ENCODE results near the gene TRAF7. TPM values are rescaled to one million over a fixed set of nuclear protein-coding genes. Genes with fewer than 3 reads are reported as not detected.

Gene TRAF7
- polyA plus RNA-seq, 10 donors = 37.8 to 52.6 (median 44.7) TPM

DNA sequence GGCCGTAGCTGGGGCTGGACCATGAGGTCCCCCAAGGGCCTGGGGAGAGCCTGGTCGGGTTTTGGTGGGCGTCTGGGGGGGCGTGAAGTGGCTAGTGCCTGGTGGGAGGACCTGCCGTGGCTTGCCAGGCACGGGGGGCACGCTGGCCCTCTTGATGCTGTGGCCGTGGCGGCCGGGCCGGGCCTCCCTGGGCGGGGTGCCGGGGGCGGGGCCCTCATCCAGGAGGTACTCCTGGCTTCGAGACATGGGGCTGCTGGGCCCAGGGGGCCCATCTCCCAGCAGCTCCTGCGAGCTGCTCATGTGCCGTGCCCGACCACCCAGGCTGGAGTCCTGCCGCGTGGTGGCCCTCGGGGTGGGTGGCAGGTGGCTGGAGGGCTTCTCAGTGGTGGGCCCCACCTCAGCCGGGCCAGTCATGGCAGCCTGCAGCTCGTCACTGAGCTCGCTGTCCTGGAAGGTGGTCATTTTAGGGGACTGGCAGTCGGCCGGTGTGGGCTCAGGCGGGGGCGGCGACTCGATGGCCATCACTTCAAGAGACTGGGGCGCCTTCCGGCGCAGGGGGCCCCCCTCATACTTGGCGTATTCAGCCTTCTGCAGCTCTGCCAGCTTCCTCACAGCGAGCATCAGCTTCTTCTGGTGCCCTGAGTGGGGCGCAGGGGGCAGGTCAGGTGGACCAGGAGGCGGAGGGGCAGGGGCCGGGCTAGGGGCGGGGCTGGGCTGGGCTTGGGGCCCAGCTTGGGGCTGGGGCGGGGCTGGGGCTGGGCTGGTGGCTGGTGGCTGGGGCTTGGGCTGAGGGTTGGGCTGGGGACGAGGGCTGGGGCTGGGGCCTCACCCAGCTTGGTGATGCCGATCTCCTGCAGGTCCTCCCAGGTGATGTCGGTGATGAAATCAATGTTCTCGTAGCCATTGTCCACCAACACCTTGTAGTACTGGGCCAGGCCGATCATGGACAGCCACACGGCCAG lies 25.7 kb downstream of the TRAF7 start:
- no peak for DNase-seq

DNA sequence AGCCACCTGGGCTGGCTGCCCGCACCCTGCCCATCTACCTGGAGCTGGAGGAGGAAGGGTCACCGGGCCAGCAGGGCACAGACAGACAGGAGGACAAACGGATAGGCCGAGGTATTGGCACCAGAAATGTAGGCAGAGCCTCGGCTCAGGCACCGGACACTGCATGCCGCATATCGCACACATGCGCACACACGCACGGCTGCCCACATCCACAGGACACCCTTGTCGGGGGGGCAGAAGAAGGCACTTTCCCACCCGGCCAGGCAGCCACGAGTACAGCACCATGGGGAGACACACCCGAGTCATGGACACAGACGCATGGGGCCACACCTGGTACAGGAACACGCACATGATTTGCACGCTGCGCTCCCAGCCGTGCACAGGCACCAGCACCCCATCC lies 26.4 kb downstream of the TRAF7 start:
- no peak for DNase-seq

DNA sequence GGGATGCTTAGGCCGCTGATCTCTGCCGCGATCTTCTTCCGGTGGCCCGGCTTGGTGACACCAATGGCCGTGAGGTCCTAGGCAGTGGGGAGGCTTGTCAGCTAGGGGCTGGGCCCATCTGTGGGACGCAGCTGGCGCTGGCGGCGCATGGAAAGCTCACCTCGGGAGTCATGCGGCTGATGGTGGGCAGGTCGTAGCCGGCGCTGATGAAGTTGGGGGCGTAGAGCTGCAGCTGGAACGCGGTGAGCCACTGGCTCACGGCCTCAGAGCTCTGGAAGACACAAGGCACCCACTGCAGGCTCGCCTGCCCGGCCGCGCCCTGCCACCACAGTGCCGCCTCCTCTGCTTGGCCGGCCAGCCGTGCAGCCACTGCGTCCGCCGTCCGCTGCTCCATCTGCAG lies 28.1 kb downstream of the TRAF7 start:
- DNase-seq = no peak

DNA sequence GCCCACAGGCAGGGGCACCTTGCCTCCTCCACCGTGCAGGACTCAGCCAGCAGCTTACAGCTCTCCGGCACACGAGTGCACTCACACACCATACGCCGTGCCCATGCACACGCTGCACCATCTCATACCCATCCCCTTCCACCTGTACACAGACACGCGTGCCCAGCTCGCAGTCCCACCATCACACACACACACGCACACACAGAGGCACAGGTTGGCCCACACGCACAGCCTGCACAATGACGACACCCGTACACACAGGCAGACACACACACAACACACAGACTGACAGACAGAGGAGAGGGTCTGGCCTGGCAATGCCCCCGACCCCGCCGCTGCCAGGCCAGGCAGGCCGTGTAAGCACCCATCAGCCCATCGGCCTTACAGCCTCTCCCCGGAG lies 28.8 kb downstream of the TRAF7 start:
- DNase-seq = no peak

DNA sequence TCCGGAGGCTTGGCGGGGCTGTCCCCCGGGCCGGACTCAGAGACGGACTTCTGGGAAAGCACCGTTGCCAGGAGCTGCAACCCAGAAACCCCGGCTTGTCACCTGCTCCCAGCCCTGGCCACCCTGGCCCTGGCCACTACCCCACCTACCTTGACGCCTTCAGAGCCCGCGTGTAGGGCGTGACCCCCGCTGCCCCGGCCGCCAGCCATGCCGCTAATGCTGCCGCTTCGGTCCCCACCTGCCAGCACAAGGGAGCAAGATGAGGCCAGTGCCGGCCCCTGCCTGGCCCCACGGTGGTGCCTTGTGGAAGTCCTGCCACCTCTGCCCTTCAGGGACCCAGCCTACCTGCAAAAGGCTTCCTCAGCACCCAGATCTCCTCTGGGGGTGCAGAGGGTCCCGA lies 29.4 kb downstream of the TRAF7 start:
- DNase-seq = no peak

DNA sequence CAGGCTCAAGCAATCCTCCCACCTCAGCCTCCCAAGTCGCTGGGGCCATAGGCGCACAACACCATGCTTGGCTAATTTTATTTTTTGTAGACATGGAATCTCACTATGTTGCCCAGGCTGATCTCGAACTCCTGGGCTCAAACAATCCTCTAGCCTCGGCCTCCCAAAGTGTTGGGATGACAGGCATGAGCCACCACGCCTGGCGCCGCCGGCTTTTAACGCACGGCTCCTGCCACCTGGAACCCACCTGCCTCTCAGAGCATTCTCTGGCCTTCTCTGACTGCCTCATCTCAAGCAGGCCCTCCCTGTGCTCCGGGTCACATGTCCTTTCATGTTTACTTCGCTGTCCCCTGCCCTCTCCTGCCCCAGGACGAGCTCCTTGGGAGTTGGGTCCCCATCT lies 30.5 kb downstream of the TRAF7 start:
- no peak for DNase-seq

DNA sequence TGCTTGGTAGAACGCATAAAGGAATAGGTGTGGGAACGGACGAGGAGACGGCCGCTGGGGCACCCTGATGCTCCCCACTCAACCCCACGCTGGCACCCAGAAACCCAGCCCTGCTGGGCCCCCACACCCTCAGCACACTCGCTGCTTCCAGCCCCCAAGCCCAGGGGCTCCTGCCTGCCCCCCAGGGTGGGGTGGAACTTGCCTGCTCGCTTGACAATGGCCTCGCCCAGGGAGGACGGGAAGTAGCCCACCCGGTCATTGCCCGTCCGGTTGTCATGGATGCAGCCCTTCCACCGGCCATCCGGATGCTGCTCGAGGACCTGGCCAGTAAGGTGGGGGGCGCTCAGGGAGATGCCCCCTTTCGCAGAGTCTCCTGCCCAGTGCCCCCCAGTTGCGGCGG lies 30.9 kb downstream of the TRAF7 start:
- DNase-seq = no peak

DNA sequence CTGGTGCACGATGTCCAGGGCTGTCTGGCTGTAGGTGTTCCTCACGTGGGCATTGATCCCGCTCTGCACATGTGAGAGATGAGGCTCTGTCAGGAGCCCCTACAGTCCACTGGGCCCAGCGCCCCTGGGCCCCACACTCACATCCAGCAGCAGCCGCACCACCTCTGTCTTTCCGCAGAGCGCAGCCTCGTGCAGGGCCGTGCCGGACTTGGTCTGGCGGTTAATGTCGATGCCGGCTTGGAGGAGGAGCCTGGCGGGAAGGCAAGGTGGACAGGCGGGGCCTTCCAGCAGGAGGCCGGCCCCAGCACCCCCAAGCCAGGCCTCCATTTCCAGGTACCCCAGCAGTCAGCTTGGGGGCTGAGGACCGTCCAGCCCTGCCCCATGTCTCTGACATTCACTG lies 31.6 kb downstream of the TRAF7 start:
- DNase-seq = no peak

DNA sequence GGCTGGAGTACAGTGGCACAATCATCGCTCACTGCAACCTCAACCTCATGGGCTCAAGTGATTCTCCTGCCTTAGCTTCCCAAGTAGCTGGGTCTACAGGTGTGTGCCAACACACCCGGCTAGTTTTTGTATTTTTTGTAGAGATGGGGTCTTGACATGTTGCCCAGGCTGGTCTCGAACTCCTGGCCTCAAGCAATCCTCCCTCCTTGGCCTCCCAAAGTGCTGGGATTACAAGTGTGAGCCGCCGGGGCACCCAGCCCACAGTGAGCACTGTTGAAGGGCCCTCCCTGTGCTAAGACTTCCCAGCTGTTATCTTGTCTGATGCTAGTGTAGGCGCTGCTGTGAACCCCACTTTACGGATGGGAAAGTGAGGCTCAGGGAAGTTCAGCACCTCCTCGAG lies 32.8 kb downstream of the TRAF7 start:
- DNase-seq = no peak

DNA sequence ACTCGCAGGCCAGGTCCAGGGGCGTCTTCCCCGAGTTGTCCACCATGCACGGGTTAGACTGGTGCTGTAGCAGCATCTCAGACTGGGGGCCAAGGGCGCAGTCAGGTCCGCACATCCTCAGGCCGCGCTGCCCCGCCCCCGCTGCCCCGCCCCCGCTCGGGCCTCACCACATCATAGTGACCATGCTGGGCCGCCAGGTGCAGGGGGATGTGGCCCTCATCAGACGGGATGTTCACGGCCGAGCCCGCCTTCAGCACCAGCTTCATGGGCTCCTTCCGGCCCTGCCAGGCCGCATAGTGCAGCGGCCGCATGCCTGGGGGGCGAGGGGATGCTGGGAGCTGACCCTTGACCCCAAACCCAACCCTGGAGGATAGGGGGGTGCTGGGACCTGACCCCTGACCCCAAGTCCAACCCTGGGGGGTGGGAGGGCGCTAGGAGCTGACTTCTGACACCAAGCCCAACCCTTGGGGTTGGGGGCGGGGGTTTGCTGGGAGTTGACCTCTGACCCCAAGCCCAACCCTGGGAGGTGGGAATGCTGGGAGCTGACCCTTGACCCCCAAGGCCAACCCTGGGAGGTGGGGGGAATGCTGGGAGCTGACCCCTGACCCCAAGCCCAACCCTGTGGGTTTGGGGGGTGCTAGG lies 33.8 kb downstream of the TRAF7 start:
- no peak for DNase-seq

DNA sequence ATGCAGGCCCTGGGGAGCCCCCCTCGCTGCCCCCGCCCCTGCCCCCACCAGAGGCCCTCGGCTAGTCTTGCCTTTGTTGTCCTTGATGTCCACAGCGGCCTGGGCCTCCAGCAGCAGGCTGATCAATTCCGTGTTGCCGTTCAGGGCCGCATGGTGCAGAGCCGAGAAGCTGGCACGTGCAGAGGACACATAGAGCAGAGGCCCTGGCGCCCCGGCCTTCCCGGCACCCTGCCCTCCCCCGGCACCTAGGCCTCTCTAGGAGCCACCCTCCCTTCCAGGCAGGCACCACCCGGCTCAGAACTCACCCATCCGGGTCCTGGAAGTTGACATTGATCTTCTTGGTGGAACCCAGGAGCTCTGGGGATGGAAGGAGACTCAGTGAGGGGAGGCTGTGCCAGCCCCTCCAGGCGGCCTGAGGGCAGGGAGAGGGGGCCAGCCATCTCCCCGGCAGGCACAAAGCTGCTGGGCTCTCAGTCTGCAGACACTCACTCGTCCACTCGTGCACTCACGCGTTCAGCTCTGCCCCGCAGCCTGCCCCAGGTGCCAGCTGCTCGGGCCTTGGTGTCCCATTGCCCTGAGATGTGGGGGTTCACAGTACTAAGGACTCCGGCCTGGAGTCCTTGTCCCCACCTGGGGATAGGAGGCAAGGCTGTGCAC lies 34.5 kb downstream of the TRAF7 start:
- DNase-seq = no peak

DNA sequence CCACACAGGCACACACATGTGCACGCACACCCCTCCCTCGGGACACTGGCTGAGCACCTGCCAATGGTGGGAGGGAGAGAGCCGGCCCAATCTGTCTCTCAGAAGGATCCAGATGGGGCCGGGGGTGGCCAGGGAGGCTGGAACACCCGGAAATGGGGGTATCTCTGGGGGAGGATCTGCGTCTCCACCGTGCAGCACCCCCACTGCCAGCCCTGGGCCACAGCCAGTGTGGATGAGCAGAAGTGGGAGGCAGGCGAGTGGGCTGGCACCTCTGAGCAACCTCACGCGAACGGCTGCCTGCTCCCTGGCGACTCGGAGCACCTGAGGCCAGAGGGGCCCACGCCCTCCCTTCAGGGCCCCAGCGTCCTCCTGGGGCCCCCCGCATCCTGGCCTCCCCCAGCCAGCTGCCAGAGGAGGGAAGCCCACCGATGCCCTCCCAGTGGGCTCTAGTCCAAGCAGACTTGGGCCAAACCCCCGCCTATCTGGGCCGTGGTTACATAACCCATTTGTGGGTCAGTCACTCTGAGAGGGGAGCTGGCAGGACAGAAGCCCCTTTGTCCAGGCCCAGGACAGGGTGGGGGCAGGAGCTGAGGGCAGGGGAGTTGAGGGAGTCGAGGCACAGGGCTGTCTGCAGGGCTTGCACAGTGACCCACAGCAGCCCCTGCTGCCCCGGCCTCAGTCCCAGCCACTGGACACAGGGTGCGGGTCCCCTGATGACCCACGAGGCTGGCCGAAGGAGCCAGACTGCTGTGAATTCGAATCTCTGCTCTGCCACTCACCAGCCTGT lies 35.3 kb downstream of the TRAF7 start:
- no peak for DNase-seq

DNA sequence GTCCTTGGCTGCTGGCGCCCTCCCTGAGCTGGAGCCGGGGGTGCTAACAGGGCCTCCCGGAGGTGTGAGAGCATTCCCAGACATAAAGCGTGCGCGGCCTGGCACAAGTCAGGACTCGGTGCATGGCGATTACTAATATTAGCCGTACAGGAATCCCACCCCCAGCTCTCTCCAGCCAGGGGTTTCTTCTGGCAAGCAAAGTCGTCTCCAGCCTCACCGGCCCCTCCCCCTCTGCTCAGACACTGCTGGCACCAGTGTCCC lies 35.8 kb downstream of the TRAF7 start:
- DNase-seq = no peak

DNA sequence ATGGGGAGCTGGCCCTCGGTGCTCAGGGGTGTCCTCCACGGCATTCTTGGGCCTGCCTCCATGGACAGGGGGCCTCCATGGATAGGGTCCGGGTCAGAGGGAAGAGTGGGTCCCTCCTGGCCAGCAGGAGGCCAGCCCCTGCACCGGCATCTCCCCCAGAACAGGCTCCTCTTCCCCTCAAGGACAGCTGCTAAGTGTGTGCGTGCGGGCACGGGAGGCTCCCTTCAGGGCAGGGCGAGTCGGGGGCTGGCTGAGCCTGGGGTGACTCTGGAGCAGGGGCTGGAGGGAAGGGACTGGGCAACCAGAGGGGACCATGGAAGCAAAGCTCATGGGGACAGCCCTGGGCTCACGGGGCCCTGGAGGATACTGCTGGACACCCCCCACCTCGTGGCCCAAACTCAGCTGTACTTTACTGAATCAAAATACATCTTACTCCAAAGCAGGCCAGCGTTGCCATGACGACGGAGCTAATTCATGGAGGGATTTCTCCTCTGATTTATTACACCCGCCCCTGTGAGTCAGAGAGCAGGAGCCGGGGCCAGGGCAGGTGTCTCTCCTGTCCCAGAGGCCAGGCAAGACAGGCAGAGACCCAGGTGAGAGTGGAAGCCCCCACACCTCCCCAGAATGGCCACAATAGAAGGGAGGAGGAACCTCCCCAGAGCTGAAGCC lies 38.7 kb downstream of the TRAF7 start:
- DNase-seq = peak in 1 of 3 donors; percentile 67

DNA sequence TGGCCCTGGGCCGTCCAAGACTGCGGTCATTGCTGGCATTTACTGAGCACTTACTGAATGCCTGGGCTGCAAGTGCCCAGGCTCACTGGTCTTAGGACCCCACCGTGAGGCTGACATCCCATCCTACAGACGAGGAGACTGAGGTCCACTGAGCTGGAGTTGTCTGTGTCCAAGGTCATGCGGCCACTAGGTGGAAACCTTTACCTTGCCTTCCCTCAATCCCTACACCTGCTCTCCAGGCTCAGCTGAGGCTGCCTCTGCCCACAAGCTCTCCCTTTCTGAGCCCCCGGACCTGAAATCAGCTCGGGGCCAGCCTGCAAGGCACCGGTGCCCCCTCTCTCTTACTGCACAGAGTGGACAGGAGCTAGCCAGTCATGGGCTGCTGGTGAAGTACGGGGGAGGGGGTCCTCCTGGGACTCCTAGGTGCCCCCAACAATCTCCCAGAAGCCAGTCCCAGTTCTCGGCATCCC lies 39.3 kb downstream of the TRAF7 start:
- peak in 1 of 3 donors; percentile 60 for DNase-seq

DNA sequence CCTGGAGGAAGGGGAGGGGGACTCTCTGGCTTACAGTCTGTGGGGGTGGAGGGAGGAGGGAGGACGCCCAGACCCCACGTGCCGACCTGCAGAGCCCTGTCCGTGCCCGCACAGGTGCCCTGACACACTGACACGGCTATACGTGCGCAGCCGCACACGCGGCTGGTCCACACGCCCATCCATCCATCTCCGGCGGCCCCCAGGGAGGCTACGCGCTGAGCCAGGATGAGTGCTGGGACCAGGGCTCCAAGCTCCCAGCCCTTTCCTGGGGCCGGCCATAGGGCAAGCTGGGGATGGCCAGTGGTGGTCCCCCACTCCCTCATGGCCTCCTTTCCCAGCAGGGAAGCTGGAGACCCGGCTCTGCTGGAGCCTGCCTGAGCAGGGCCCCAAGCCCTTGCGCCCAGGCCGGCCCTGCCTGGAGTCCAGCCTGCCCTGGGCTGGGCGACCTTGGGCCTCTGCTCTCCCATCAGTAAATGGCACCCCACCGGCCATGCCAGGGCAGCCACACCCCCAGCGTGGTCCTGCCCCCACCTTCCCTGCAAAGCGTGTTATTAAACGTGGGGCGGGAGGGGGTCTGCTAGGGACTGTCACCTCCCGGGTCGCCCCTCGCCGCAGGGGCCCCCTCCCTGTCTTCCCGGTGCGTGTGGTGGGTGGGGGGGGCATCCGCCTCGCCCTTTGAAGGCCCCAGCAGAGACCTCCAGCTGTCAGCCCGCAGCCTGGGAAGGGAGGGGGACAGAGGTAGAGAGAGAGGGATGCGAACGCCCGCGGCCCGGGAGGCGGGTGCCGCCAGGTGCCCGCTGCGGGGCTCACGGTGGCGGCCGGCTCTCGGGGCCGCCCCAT lies 40.0 kb downstream of the TRAF7 start:
- DNase-seq = peak in 1 of 3 donors; percentile 41

DNA sequence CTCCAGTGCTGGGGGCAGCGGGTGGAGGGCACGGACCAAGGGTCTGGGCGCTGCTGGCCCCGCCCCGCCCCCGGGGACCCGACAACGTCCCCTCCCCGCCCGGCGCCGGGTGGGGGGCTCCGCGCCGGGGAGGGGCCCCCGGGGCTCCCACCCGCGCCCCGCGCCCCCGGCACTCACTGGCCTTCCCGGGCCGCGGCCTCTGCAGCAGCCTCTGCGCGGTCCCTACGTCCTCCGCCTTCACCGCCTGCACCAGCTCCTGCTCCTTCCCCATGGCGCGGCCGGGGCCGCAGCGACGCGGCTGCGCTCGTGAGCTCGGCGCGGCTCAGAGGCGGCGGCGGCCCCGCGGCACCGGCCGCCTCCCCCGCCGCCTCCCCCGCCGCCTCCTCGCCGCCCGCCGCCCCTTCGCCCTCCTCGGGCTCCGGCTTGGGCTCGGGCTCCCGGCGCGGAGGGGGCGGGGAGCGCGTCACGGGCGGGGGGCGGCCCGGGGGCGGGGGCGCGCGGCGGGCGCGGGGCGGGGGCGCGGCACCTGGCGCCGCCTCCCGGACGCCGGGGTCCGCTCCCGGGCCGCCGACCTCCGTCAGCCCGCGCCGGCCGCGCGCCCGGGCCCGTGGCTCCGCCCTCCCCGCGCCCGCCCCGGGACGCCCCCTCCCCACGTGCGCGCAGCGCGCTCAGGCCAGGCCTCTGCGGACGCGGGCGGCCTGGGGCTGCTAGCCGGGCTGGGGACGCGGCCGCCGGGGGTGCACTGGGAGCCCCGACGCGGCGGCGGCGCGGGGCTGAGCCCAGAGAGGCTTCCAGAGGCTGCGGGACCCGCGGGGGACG lies 40.8 kb downstream of the TRAF7 start, which contains the start of gene CASKIN1:
Gene CASKIN1 (minus strand): TSS at position 444 of the 819 bp plus-strand sequence. CDS start 173 bp downstream, at position 271.
- DNase-seq = peak in 1 of 3 donors; percentile 43

DNA sequence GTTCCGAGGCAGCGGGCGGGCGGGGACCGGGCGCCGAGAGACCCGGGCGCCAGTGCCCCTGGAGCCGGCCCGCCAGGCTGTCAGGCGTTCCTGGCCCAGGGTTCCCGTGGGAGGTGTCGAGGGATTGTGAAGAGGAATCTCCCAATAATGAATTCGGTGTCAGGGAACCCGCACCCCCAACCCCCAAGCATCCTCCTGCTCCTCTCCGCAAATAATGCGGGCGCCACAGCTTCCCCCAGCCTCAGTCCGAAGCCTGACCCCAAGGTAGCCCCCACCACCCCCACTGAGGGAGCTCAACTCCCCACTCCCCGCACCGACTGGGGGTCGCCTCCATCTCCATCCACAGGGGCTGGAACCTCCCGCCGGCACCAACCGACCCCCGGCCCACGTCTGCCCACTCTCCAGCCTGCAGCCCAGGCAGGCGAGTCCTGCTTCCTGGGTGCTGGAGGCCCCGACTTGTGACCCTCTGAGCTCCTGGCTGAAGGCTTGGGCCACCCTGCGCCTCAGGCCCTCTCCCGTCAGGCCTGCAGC lies 41.5 kb downstream of the TRAF7 start:
- no peak for DNase-seq

DNA sequence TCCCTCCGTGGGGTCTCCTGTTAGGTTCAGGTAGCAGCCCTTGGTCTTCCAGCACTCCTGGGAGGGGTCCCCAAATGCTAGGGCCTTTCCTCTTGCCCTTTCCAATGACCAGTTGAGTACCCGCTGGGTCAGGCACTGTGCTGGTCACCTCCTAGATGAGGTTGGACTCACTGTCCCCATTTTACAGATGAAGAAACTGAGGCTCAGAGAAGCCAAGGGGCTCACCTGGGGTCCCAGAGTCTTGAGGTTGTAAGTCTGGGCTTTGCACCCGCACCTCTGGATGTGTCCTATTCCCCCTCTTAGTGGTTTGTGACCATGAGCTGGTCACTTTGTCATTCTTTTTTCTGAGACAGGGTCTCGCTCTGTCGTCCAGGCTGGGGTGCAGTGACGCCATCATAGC lies 42.2 kb downstream of the TRAF7 start:
- DNase-seq = no peak

Measured in muscle of back (tissue), 11 donors.